Activated B cell treated with CpG ODN at 0.5 μM for 24 hours (primary cell): ENCODE data around the gene SLCO2A1. TPM values are rescaled to one million over a fixed set of nuclear protein-coding genes. Genes with fewer than 3 reads are reported as not detected.
"Not testable (repeated sequence)": the region's sequence is repeated elsewhere in the genome, so short reads cannot be mapped to it uniquely, and the experiment has no call there.

Experiments
- ATAC-seq: fragments of 200-7000 bp; cut with Tn5 transposase; one replicate; pipeline ENCODE4 v1.10.0; 2021; ENCODE audit warnings: low read depth, mild to moderate bottlenecking, moderate library complexity
- CTCF ChIA-PET: fragments of 350-600 bp; sonication (Branson Sonifier 250); formaldehyde crosslinking; loops from one replicate; lab custom pipeline; 2021; ENCODE audit warnings: antibody characterized with exemption; lab: Charles Lee
- POLR2A ChIA-PET: fragments of 350-600 bp; sonication (Branson Sonifier 250); formaldehyde crosslinking; loops from one replicate; lab custom pipeline; 2021; ENCODE audit warnings: antibody characterized with exemption; lab: Charles Lee
- DNase-seq: peaks from one replicate; pipeline ENCODE4 v3.0.0; 2022
- H3K27ac Mint-ChIP-seq: one replicate; pipeline ENCODE4 v1.8.0; 2020; ENCODE audit warnings: mixed read lengths
- H3K27me3 Mint-ChIP-seq: one replicate; pipeline ENCODE4 v1.8.0; 2021; ENCODE audit warnings: mixed read lengths
- H3K36me3 Mint-ChIP-seq: one replicate; pipeline ENCODE4 v1.8.0; 2021; ENCODE audit warnings: low read depth, mixed read lengths
- H3K4me1 Mint-ChIP-seq: one replicate; pipeline ENCODE4 v1.8.0; 2021; ENCODE audit warnings: mixed read lengths
- H3K4me3 Mint-ChIP-seq: one replicate; pipeline ENCODE4 v1.8.0; 2020; ENCODE audit warnings: mild to moderate bottlenecking, mixed read lengths
- H3K9me3 Mint-ChIP-seq: one replicate; pipeline ENCODE4 v1.8.0; 2020; ENCODE audit warnings: mixed read lengths
- CTCF ChIP-seq: fragments of 200-600 bp; IDR thresholded peaks from one replicate; pipeline ENCODE4 v1.8.0; 2022; ENCODE audit warnings: antibody characterized with exemption, mild to moderate bottlenecking
- intact Hi-C: fragments of 100-400 bp; cut with micrococcal nuclease; formaldehyde crosslinking; loops from one replicate; pipeline ENCODE4 v1.15.1; 2024
- total RNA-seq: library from RNA; stranded (reverse); gene quantifications from 2 replicates; pipeline ENCODE4 v1.2.3, GENCODE V29; 2022

The SLCO2A1 gene
- total RNA-seq, 1 donor from 2014 or later: not detected

DNA sequence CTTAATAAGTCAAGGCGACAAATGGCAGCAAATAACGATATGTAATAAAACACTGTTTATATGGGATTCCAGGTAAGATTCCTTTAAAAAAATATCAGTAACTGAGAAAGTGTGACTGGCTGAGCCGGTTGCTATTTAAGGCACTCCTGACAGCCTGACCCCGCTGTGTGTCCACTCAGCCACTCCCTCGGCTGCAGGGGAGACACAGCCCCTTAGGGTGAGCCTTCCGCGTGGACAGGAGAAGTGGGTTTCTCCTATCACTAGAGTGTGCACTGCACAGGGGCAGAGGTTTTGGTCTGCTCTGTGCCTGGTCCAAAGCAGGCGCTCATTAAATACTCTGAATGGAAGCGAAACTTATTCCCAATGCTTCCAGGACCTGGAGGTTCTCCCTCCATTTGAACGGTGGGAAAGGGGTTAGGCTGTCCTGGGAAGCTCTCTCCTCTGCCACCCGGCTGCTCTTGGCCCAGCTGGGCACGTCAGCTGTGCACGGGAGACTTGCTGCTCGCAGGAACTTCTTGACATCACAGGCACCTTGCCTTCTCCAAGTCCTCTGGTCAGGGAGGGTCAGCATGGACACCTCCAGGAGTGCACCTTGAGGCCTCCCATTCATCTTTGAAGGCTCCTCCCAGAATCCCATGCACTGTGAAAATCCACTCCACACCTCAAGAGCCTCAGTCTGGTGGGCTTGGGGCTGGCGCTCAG, 43.3 kb upstream of the SLCO2A1 start:
- H3K4me1 Mint-ChIP-seq: no peaks in the 10 kb centered on the region
- ATAC-seq (no peak), DNase-seq (no peak)
- H3K36me3 Mint-ChIP-seq: no peaks in the 10 kb centered on the region
- peaks cover 2% of the 10 kb centered on the region for H3K27me3 Mint-ChIP-seq
- H3K9me3 Mint-ChIP-seq: no peaks in the 10 kb centered on the region
- no peak overlapping the region for H3K4me3 Mint-ChIP-seq
- intact Hi-C loops: no loop called here
- ChIA-PET POLR2A (no interaction called here), CTCF (no interaction called here)
- no peak overlapping the region for H3K27ac Mint-ChIP-seq
- TF ChIP-seq CTCF: no peak

DNA sequence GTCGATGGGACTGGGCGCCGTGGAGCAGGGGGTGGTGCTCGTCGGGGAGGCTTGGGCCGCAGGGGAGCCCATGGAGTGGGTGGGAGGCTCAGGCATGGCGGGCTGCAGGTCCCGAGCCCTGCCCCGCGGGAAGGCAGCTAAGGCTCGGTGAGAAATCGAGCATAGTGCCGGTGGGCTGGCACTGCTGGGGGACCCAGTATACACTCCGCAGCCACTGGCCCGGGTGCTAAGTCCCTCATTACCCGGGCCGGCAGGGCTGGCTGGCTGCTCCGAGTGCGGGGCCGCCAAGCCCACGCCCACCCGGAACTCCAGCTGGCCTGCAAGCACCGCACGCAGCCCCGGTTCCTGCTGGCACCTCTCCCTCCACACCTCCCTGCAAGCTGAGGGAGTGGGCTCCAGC, 40.6 kb upstream of the SLCO2A1 start:
- H3K9me3 Mint-ChIP-seq, H3K4me3 Mint-ChIP-seq, ATAC-seq, H3K27me3 Mint-ChIP-seq, CTCF ChIA-PET, intact Hi-C loops, H3K27ac Mint-ChIP-seq, H3K36me3 Mint-ChIP-seq, H3K4me1 Mint-ChIP-seq, DNase-seq, POLR2A ChIA-PET: not testable (repeated sequence)

GRCh38 chr3:134068429-134068828, 38.7 kb upstream of the SLCO2A1 start:
- CTCF ChIA-PET: no interaction called here
- Mint-ChIP-seq H3K4me1 (no peaks in the 10 kb centered on the region), H3K27ac (no peak overlapping the region), H3K4me3 (no peak overlapping the region), H3K27me3 (no peaks in the 10 kb centered on the region), H3K36me3 (no peaks in the 10 kb centered on the region), H3K9me3 (no peaks in the 10 kb centered on the region)
- intact Hi-C loops: no loop called here
- POLR2A ChIA-PET: no interaction called here
- TF ChIP-seq CTCF: no peak
- DNase-seq: no peak
- ATAC-seq: no peak

- intact Hi-C loops: no loop called here
- no peak for TF ChIP-seq CTCF
- DNase-seq: no peak
These were observed 37.9 kb upstream of the SLCO2A1 start for GRCh38 chr3:134067531-134068161.

GRCh38 chr3:134066651-134067530, 37.2 kb upstream of the SLCO2A1 start:
- H3K36me3 Mint-ChIP-seq: no peaks in the 10 kb centered on the region
- H3K27me3 Mint-ChIP-seq: no peaks in the 10 kb centered on the region
- POLR2A ChIA-PET: no interaction called here
- TF ChIP-seq CTCF: no peak
- DNase-seq (no peak), ATAC-seq (no peak)
- CTCF ChIA-PET: no interaction called here
- intact Hi-C loops: no loop called here
- H3K4me3 Mint-ChIP-seq: no peak overlapping the region
- no peak overlapping the region for H3K27ac Mint-ChIP-seq
- no peaks in the 10 kb centered on the region for H3K4me1 Mint-ChIP-seq
- H3K9me3 Mint-ChIP-seq: no peaks in the 10 kb centered on the region

More at GRCh38 chr3:134067531-134068161, 37.9 kb upstream of the SLCO2A1 start:
- Mint-ChIP-seq H3K36me3 (no peaks in the 10 kb centered on the region), H3K9me3 (no peaks in the 10 kb centered on the region), H3K4me3 (no peak overlapping the region), H3K4me1 (no peaks in the 10 kb centered on the region), H3K27me3 (no peaks in the 10 kb centered on the region), H3K27ac (no peak overlapping the region)
- no peak for ATAC-seq
- POLR2A ChIA-PET: no interaction called here
- CTCF ChIA-PET: no interaction called here
